SK-N-MC (cell line): Measurements from ENCODE around the gene ENTR1.

Experiments used
- EZH2 ChIP-seq: fragments of 200-600 bp; sonication (generic); IDR thresholded peaks from one replicate; pipeline ENCODE4 v1.6.1; 2017; ENCODE audit warnings: antibody characterized with exemption
- POLR2AphosphoS5 ChIP-seq: IDR thresholded peaks from 2 replicates; pipeline ENCODE4 v1.6.1; 2012; ENCODE audit warnings: mild to moderate bottlenecking, low read depth, low read length, borderline replicate concordance

- no peak for TF ChIP-seq EZH2
- TF ChIP-seq POLR2AphosphoS5, result peak; percentile 6; the same call in 1 of the 2 replicates
Observed at GRCh38 chr9:136438548-136439480, 28.4 kb upstream of the ENTR1 start.
